NT2/D1 (cell line): ENCODE data around the gene RPS27A.
A peak's percentile ranks its signal among the peaks of the same experiment; 100 is the strongest.
"Not testable (repeated sequence)": the region's sequence is repeated elsewhere in the genome, so short reads cannot be mapped to it uniquely, and the experiment has no call there.

Source experiments
- DNase-seq: peaks from one replicate; pipeline ENCODE4 v3.0.0-alpha.2; 2011; ENCODE audit warnings: low read depth, low spot score
- H3K27me3 ChIP-seq: 2 replicates; pipeline ENCODE4 v1.6.0; 2011; ENCODE audit warnings: mild to moderate bottlenecking; ENCODE audit not compliant: insufficient read length, insufficient read depth
- H3K36me3 ChIP-seq: 2 replicates; pipeline ENCODE4 v1.6.1; 2011; ENCODE audit warnings: mild to moderate bottlenecking, low read length, mixed read lengths; ENCODE audit not compliant: insufficient read depth, insufficient read length
- H3K4me1 ChIP-seq: 2 replicates; pipeline ENCODE4 v1.5.1; 2011; ENCODE audit not compliant: insufficient read depth, insufficient read length
- H3K4me3 ChIP-seq: 2 replicates; pipeline ENCODE4 v1.5.1; 2011; ENCODE audit warnings: low read depth; ENCODE audit not compliant: insufficient read length
- H3K9ac ChIP-seq: 2 replicates; pipeline ENCODE4 v1.6.0; 2011; ENCODE audit warnings: low read depth; ENCODE audit not compliant: insufficient read length
- H3K9me3 ChIP-seq: 2 replicates; pipeline ENCODE4 v1.5.1; 2011; ENCODE audit warnings: mild to moderate bottlenecking, low read length; ENCODE audit not compliant: insufficient read depth
- SUZ12 ChIP-seq: IDR thresholded peaks from 2 replicates; pipeline ENCODE4 v1.6.1; 2011; ENCODE audit not compliant: insufficient read length, insufficient read depth; ENCODE audit errors: extremely low read depth
- YY1 ChIP-seq: IDR thresholded peaks from 2 replicates; pipeline ENCODE4 v1.6.1; 2011; ENCODE audit not compliant: insufficient read length, insufficient read depth
- ZNF274 ChIP-seq: IDR thresholded peaks from 2 replicates; pipeline ENCODE4 v1.6.1; 2011; ENCODE audit warnings: mild to moderate bottlenecking, low read depth, low read length

The RPS27A gene

GRCh38 chr2:55232084-55232862 is at the start of gene RPS27A, which contains the start of gene CLHC1:
TSS of gene RPS27A (plus strand) at chr2:55232688. CDS start at chr2:55232825, 137 bp downstream.
TSS of gene CLHC1 (minus strand) at chr2:55232293. CDS start at chr2:55222411, 9,882 bp downstream.
- no peaks in the 10 kb centered on the region for H3K27me3 ChIP-seq
- H3K9me3 ChIP-seq: no peaks in the 10 kb centered on the region
- TF ChIP-seq ZNF274: no peak
- TF ChIP-seq SUZ12: no peak
- peak; percentile 37 for TF ChIP-seq YY1
- DNase-seq: peak; percentile 93
- peaks cover 50% of the 10 kb centered on the region for H3K36me3 ChIP-seq
- peak within 1 kb of the TSS; percentile 90 for H3K4me3 ChIP-seq
- H3K9ac ChIP-seq: peak within 1 kb of the TSS; percentile 100
- no peaks in the 10 kb centered on the region for H3K4me1 ChIP-seq

GRCh38 chr2:55186837-55187236 is 45.7 kb upstream of the RPS27A start:
- H3K9me3 ChIP-seq, DNase-seq, H3K9ac ChIP-seq, H3K4me3 ChIP-seq, H3K27me3 ChIP-seq, H3K4me1 ChIP-seq, H3K36me3 ChIP-seq: not testable (repeated sequence)

- H3K9ac ChIP-seq, H3K4me3 ChIP-seq, H3K9me3 ChIP-seq, H3K4me1 ChIP-seq, DNase-seq, H3K27me3 ChIP-seq: not testable (repeated sequence)
- peaks cover 12% of the 10 kb centered on the region for H3K36me3 ChIP-seq
Observed at GRCh38 chr2:55191888-55192287, 40.6 kb upstream of the RPS27A start.

- Histone ChIP-seq H3K4me3 (no peak overlapping the region), H3K4me1 (no peaks in the 10 kb centered on the region), H3K27me3 (no peaks in the 10 kb centered on the region), H3K9me3 (no peaks in the 10 kb centered on the region), H3K9ac (no peak overlapping the region), H3K36me3 (peaks cover 17% of the 10 kb centered on the region)
- no peak for DNase-seq
- TF ChIP-seq SUZ12: no peak
- TF ChIP-seq YY1: no peak
- no peak for TF ChIP-seq ZNF274
Observed at GRCh38 chr2:55196526-55196925, 36.0 kb upstream of the RPS27A start.

- DNase-seq: no peak
- H3K4me1 ChIP-seq: no peaks in the 10 kb centered on the region
- peaks cover 17% of the 10 kb centered on the region for H3K36me3 ChIP-seq
- no peak overlapping the region for H3K4me3 ChIP-seq
- TF ChIP-seq YY1 (no peak), ZNF274 (no peak), SUZ12 (no peak)
- no peaks in the 10 kb centered on the region for H3K27me3 ChIP-seq
- H3K9ac ChIP-seq: no peak overlapping the region
- H3K9me3 ChIP-seq: no peaks in the 10 kb centered on the region
Observed at GRCh38 chr2:55200416-55200815, 32.1 kb upstream of the RPS27A start.

- TF ChIP-seq YY1 (no peak), ZNF274 (no peak), SUZ12 (no peak)
- DNase-seq: no peak
- Histone ChIP-seq H3K9me3 (no peaks in the 10 kb centered on the region), H3K4me3 (no peak overlapping the region), H3K9ac (no peak overlapping the region), H3K27me3 (no peaks in the 10 kb centered on the region), H3K36me3 (no peaks in the 10 kb centered on the region), H3K4me1 (no peaks in the 10 kb centered on the region)
Observed at GRCh38 chr2:55204536-55204935, 28.0 kb upstream of the RPS27A start.

GRCh38 chr2:55204950-55205349 is 27.5 kb upstream of the RPS27A start:
- Histone ChIP-seq H3K9ac (no peak overlapping the region), H3K9me3 (no peaks in the 10 kb centered on the region), H3K36me3 (no peaks in the 10 kb centered on the region), H3K27me3 (no peaks in the 10 kb centered on the region), H3K4me1 (no peaks in the 10 kb centered on the region), H3K4me3 (no peak overlapping the region)
- TF ChIP-seq YY1: no peak
- TF ChIP-seq SUZ12: no peak
- TF ChIP-seq ZNF274: no peak
- DNase-seq: no peak
